ENCODE data around the gene RPL15. TPM values are rescaled to one million over a fixed set of nuclear protein-coding genes. Genes with fewer than 3 reads are reported as not detected.

The RPL15 gene
- 2,780 and 3,453 TPM in 2 replicates for total RNA-seq

GRCh38 chr3:23916886-23917678, at the start of gene RPL15, which contains the start of gene NKIRAS1:
TSS of gene RPL15 (plus strand) at chr3:23917132. CDS start at chr3:23917860, 728 bp downstream.
TSS of gene NKIRAS1 (minus strand) at chr3:23916990. CDS start at chr3:23910904, 6,086 bp downstream.

GRCh38 chr3:23944861-23945662, 28.1 kb downstream of the RPL15 start, which contains the start of gene NR1D2:
TSS of gene NR1D2 (plus strand) at chr3:23945286. CDS start at chr3:23945579, 293 bp downstream.

Other genes starting within 250 kb of the RPL15 start
- gene UBE2E1, start 111.2 kb upstream of the RPL15 start, total RNA-seq, result 54.0 and 65.8 TPM in 2 replicates
- 5.2 and 6.2 TPM in 2 replicates for gene NKIRAS1, start 142 bp upstream of the RPL15 start, total RNA-seq
- 7.8 and 7.9 TPM in 2 replicates for gene NR1D2, start 28.2 kb downstream of the RPL15 start, total RNA-seq

All from hair follicular keratinocyte (primary cell).